Endodermal cell (in vitro differentiated cells): ENCODE data around the gene ZNF503. TPM values are rescaled to one million over a fixed set of nuclear protein-coding genes. Genes with fewer than 3 reads are reported as not detected.

Experiments
- DNase-seq: peaks from one replicate; pipeline ENCODE4 v3.0.0-alpha.2; 2017
- H3K27ac ChIP-seq: 2 replicates; pipeline ENCODE4 v1.5.1; 2013; ENCODE audit warnings: mild to moderate bottlenecking, low read depth, low read length, moderate library complexity
- H3K27me3 ChIP-seq: 2 replicates; pipeline ENCODE4 v1.6.1; 2013; ENCODE audit warnings: mild to moderate bottlenecking, low read length, moderate library complexity; ENCODE audit not compliant: insufficient read depth, control insufficient read depth, poor library complexity, severe bottlenecking
- H3K36me3 ChIP-seq: 2 replicates; pipeline ENCODE4 v1.7.0; 2013; ENCODE audit warnings: mild to moderate bottlenecking, low read length, moderate library complexity; ENCODE audit not compliant: control insufficient read depth, insufficient read depth
- H3K4me1 ChIP-seq: one replicate; pipeline ENCODE4 v1.7.0; 2013; ENCODE audit warnings: low read length; ENCODE audit not compliant: control insufficient read depth, insufficient read depth
- H3K4me3 ChIP-seq: 2 replicates; pipeline ENCODE4 v1.5.1; 2013; ENCODE audit warnings: mild to moderate bottlenecking, low read length, moderate library complexity
- H3K9ac ChIP-seq: 2 replicates; pipeline ENCODE4 v1.6.1; 2013; ENCODE audit warnings: mild to moderate bottlenecking, low read length, moderate library complexity; ENCODE audit not compliant: poor library complexity, severe bottlenecking; ENCODE audit errors: extremely low read depth
- H3K9me3 ChIP-seq: 2 replicates; pipeline ENCODE4 v1.6.1; 2013; ENCODE audit warnings: mild to moderate bottlenecking, low read length, moderate library complexity; ENCODE audit not compliant: control insufficient read depth
- H3K27ac Mint-ChIP-seq: 2 replicates; pipeline ENCODE4 v1.8.0; 2020; ENCODE audit warnings: mixed read lengths
- H3K27me3 Mint-ChIP-seq: 2 replicates; pipeline ENCODE4 v1.8.0; 2021; ENCODE audit warnings: mild to moderate bottlenecking, mixed read lengths; ENCODE audit not compliant: insufficient read depth
- H3K36me3 Mint-ChIP-seq: 2 replicates; pipeline ENCODE4 v1.8.0; 2020; ENCODE audit warnings: low read depth, mixed read lengths
- H3K4me1 Mint-ChIP-seq: 2 replicates; pipeline ENCODE4 v1.8.0; 2020; ENCODE audit warnings: mixed read lengths
- H3K4me3 Mint-ChIP-seq: 2 replicates; pipeline ENCODE4 v1.8.0; 2020; ENCODE audit warnings: mild to moderate bottlenecking, moderate library complexity, mixed read lengths
- H3K9me3 Mint-ChIP-seq: 2 replicates; pipeline ENCODE4 v1.8.0; 2020; ENCODE audit warnings: mild to moderate bottlenecking, mixed read lengths
- CTCF ChIP-seq: fragments of 200-600 bp; sonication (generic); conservative IDR thresholded peaks from 2 replicates; pipeline ENCODE4 v1.5.0; 2021; ENCODE audit warnings: antibody characterized with exemption, mild to moderate bottlenecking
- WGBS, 2 experiments: methylation state at CpG; one replicate each; pipeline versions ENCODE4 v1.1.5 to v1.1.7; 2013; ENCODE audit warnings: missing lambda C conversion rate in 2 of 2, mixed read lengths in 1 of 2; ENCODE audit not compliant: insufficient coverage in 1 of 2, insufficient read length in 1 of 2; 5-methylcytosine and 5-hydroxymethylcytosine counted together
- long read RNA-seq, 4 experiments: library from polyadenylated mRNA in 2 of 4; library from RNA in 1 of 4; library from capped mRNA in 1 of 4; stranded (forward) in 3 of 4; unstranded in 1 of 4; transcript quantifications; one replicate each; pipeline ENCODE4 v2.0.0, GENCODE V29; 2020 to 2021; ENCODE audit warnings: inconsistent platforms in 1 of 4
- polyA plus RNA-seq, 2 experiments: library from polyadenylated mRNA; stranded (reverse); fragments of 50-300 nt; gene quantifications; one replicate each; pipeline ENCODE4 v1.2.3, GENCODE V29; 2013
- total RNA-seq, 2 donors: library from RNA; stranded (reverse); fragmentation: NEBNext Ultra II Directional in 1 of 2; extraction: Animal tissue kit (Norgen Biotek cat#: 25700) in 1 of 2; gene quantifications; 2 replicates in 1 of 2; 3 replicates in 1 of 2; pipeline ENCODE4 v1.2.1, GENCODE V29; 2021

ZNF503 gene, protein sequence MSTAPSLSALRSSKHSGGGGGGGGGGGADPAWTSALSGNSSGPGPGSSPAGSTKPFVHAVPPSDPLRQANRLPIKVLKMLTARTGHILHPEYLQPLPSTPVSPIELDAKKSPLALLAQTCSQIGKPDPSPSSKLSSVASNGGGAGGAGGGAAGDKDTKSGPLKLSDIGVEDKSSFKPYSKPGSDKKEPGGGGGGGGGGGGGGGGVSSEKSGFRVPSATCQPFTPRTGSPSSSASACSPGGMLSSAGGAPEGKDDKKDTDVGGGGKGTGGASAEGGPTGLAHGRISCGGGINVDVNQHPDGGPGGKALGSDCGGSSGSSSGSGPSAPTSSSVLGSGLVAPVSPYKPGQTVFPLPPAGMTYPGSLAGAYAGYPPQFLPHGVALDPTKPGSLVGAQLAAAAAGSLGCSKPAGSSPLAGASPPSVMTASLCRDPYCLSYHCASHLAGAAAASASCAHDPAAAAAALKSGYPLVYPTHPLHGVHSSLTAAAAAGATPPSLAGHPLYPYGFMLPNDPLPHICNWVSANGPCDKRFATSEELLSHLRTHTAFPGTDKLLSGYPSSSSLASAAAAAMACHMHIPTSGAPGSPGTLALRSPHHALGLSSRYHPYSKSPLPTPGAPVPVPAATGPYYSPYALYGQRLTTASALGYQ
- total RNA-seq = 1 to 10 TPM in 1 of 2 donors, under 1 TPM in 1; 0.40 to 1.1 TPM
- polyA plus RNA-seq (2013, experiment 1 of 2) = 67.9 TPM
- 68.5 TPM for polyA plus RNA-seq (2013, experiment 2 of 2)
- long read RNA-seq, experiment 1 = 0 reads
- long read RNA-seq, experiment 2, partial matches to known transcripts = 0 of 1 reads
- long read RNA-seq, experiment 2, other reads (novel, unspliced or antisense) = 0 of 1 reads
- long read RNA-seq, experiment 3 = 0 reads
- long read RNA-seq, experiment 4 = 0 reads

- Mint-ChIP-seq H3K9me3 (no peaks in the 10 kb centered on the region), H3K36me3 (no peaks in the 10 kb centered on the region), H3K27ac (peak within 1 kb of the TSS; percentile 86), H3K4me3 (peak within 1 kb of the TSS; percentile 61), H3K27me3 (peaks cover 89% of the 10 kb centered on the region), H3K4me1 (peaks cover 35% of the 10 kb centered on the region)
- Histone ChIP-seq H3K4me1 (peaks cover 2% of the 10 kb centered on the region), H3K9ac (no peak within 1 kb of the TSS), H3K27me3 (peaks cover 83% of the 10 kb centered on the region), H3K36me3 (no peaks in the 10 kb centered on the region), H3K4me3 (peak within 1 kb of the TSS; percentile 87), H3K9me3 (no peaks in the 10 kb centered on the region), H3K27ac (peak within 1 kb of the TSS; percentile 93)
- TF ChIP-seq CTCF = peak; percentile 37
- 0 to 1% methylated on average over 33 to 88 of the region's 88 CpGs for WGBS, 2 experiments
- DNase-seq = peak; percentile 96
Measured at GRCh38 chr10:75401569-75402485, at the start of gene ZNF503. TSS of gene ZNF503 (minus strand) at chr10:75401764. CDS start at chr10:75401419, 345 bp downstream.

- no peak overlapping the region for H3K4me3 ChIP-seq
- TF ChIP-seq CTCF = no peak
- 33 to 40% methylated on average over 9 to 18 of the region's 18 CpGs for WGBS, 2 experiments
- H3K4me1 ChIP-seq = peaks cover 4% of the 10 kb centered on the region
- Mint-ChIP-seq H3K9me3 (peaks cover 11% of the 10 kb centered on the region), H3K4me1 (peaks cover 32% of the 10 kb centered on the region), H3K27ac (no peak overlapping the region), H3K4me3 (peak overlapping the region; percentile 19), H3K36me3 (no peaks in the 10 kb centered on the region), H3K27me3 (peaks cover 61% of the 10 kb centered on the region)
- H3K27ac ChIP-seq = peak overlapping the region; percentile 68
- H3K27me3 ChIP-seq = peaks cover 37% of the 10 kb centered on the region
- no peak overlapping the region for H3K9ac ChIP-seq
- no peaks in the 10 kb centered on the region for H3K36me3 ChIP-seq
- H3K9me3 ChIP-seq = peaks cover 8% of the 10 kb centered on the region
- DNase-seq = peak; percentile 68
Measured at GRCh38 chr10:75450644-75451640, 49.4 kb upstream of the ZNF503 start.
